Loucy (cell line): ENCODE results near the gene ECT2.

Source experiments
- H2AFZ ChIP-seq: fragments of 200-600 bp; sonication (generic); 2 replicates; pipeline ENCODE4 v1.6.0; 2016; ENCODE audit warnings: antibody characterized with exemption, mild to moderate bottlenecking, low read length, moderate library complexity
- H3F3A ChIP-seq: fragments of 200-600 bp; 2 replicates; pipeline ENCODE4 v1.6.0; 2016; ENCODE audit warnings: antibody characterized with exemption, low read depth, mild to moderate bottlenecking
- H3K27me3 ChIP-seq: fragments of 200-600 bp; sonication (generic); 2 replicates; pipeline ENCODE4 v1.6.1; 2014; ENCODE audit warnings: low read length, mild to moderate bottlenecking; ENCODE audit not compliant: insufficient read depth, poor library complexity, severe bottlenecking
- H3K36me3 ChIP-seq: fragments of 200-600 bp; sonication (generic); 2 replicates; pipeline ENCODE4 v1.6.1; 2016; ENCODE audit warnings: low read length; ENCODE audit not compliant: insufficient read depth
- H3K4me1 ChIP-seq: fragments of 200-600 bp; sonication (generic); 2 replicates; pipeline ENCODE4 v1.5.1; 2014; ENCODE audit warnings: low read length, mild to moderate bottlenecking; ENCODE audit not compliant: insufficient read depth, poor library complexity, severe bottlenecking
- H3K4me2 ChIP-seq: fragments of 200-600 bp; sonication (generic); 2 replicates; pipeline ENCODE4 v1.6.0; 2014; ENCODE audit warnings: antibody characterized with exemption, low read length, low read depth, mild to moderate bottlenecking; ENCODE audit not compliant: poor library complexity, severe bottlenecking
- H3K4me3 ChIP-seq: fragments of 200-600 bp; sonication (generic); 2 replicates; pipeline ENCODE4 v1.5.1; 2014; ENCODE audit warnings: low read length, mild to moderate bottlenecking, mixed read lengths; ENCODE audit not compliant: poor library complexity, severe bottlenecking
- H3K79me2 ChIP-seq: fragments of 200-600 bp; sonication (generic); 2 replicates; pipeline ENCODE4 v1.6.1; 2014; ENCODE audit warnings: low read length; ENCODE audit not compliant: insufficient read depth
- H3K9ac ChIP-seq: fragments of 200-600 bp; sonication (generic); 2 replicates; pipeline ENCODE4 v1.6.0; 2014; ENCODE audit warnings: mild to moderate bottlenecking, low read depth, low read length, moderate library complexity; ENCODE audit not compliant: poor library complexity, severe bottlenecking
- H3K9me2 ChIP-seq: fragments of 200-600 bp; sonication (generic); replicated peaks from 2 replicates; pipeline ENCODE4 v1.6.1; 2016; ENCODE audit warnings: low read depth, low read length, mixed read lengths
- H3K9me3 ChIP-seq: fragments of 200-600 bp; sonication (generic); 2 replicates; pipeline ENCODE4 v1.6.1; 2014; ENCODE audit warnings: mild to moderate bottlenecking, antibody characterized with exemption, low read length, low read depth; ENCODE audit not compliant: insufficient read depth
- H4K20me1 ChIP-seq: fragments of 200-600 bp; sonication (generic); 2 replicates; pipeline ENCODE4 v1.6.0; 2014; ENCODE audit warnings: antibody characterized with exemption, low read length, mild to moderate bottlenecking; ENCODE audit not compliant: insufficient read depth, poor library complexity, severe bottlenecking
- EZH2phosphoT487 ChIP-seq: fragments of 200-600 bp; IDR thresholded peaks from 2 replicates; pipeline ENCODE4 v1.6.1; 2018; ENCODE audit warnings: antibody characterized with exemption, mild to moderate bottlenecking, moderate library complexity, borderline replicate concordance
- TF ChIP-seq, protein P1 (sequence below): fragments of 200-600 bp; sonication (generic); conservative IDR thresholded peaks from 2 replicates; pipeline ENCODE4 v1.5.1; 2014; ENCODE audit warnings: mild to moderate bottlenecking, antibody characterized with exemption, low read length

Gene ECT2

DNA sequence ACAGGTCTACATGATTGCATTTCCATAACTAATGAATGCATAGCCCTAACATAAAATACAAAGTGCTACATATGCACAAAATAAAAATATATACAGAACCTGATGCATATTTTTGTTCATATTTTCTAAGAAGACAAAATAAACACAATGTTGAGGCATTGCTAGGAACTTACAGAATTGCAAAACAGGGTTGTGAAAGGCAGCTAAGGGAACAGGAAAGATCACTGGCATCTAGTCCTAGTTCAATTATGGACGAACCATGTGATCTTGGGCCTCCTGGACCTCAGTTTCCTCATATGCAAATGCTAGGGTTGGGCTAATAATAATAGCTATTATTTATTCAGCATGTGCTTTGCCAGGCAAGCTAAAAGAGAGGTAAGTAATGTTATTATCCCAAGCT lies 24.1 kb upstream of the ECT2 start:
- H3K4me3 ChIP-seq: no peak overlapping the region
- TF ChIP-seq, protein P1, sequence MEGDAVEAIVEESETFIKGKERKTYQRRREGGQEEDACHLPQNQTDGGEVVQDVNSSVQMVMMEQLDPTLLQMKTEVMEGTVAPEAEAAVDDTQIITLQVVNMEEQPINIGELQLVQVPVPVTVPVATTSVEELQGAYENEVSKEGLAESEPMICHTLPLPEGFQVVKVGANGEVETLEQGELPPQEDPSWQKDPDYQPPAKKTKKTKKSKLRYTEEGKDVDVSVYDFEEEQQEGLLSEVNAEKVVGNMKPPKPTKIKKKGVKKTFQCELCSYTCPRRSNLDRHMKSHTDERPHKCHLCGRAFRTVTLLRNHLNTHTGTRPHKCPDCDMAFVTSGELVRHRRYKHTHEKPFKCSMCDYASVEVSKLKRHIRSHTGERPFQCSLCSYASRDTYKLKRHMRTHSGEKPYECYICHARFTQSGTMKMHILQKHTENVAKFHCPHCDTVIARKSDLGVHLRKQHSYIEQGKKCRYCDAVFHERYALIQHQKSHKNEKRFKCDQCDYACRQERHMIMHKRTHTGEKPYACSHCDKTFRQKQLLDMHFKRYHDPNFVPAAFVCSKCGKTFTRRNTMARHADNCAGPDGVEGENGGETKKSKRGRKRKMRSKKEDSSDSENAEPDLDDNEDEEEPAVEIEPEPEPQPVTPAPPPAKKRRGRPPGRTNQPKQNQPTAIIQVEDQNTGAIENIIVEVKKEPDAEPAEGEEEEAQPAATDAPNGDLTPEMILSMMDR: no peak
- TF ChIP-seq EZH2phosphoT487: no peak
- H4K20me1 ChIP-seq: no peaks in the 10 kb centered on the region
- no peak overlapping the region for H2AFZ ChIP-seq
- no peaks in the 10 kb centered on the region for H3K36me3 ChIP-seq
- H3K9me2 ChIP-seq: no peaks in the 10 kb centered on the region
- H3F3A ChIP-seq: no peaks in the 10 kb centered on the region
- H3K9me3 ChIP-seq: no peaks in the 10 kb centered on the region
- H3K27me3 ChIP-seq: no peaks in the 10 kb centered on the region
- no peaks in the 10 kb centered on the region for H3K79me2 ChIP-seq
- no peaks in the 10 kb centered on the region for H3K4me1 ChIP-seq
- no peak overlapping the region for H3K9ac ChIP-seq
- no peak overlapping the region for H3K4me2 ChIP-seq

DNA sequence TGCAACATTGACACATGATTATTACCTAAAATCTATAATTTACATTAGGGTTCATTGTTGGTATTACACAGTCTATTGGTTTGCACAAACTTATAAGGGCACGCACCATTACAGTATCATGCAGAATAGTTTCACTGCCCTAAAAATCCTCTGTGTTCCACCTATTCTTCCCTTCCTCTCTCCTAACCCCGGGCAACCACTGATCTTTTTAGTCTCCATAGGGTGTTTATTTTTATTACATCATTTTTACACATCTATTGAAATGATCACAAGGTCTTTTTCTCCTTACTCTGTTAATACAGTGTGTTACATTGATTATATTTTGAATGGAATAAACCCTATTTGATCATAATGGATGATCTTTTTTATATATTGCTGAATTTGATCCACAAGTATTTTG lies 15.5 kb upstream of the ECT2 start:
- no peaks in the 10 kb centered on the region for H3K4me1 ChIP-seq
- H3K9ac ChIP-seq: no peak overlapping the region
- no peak overlapping the region for H3K4me2 ChIP-seq
- no peaks in the 10 kb centered on the region for H3K36me3 ChIP-seq
- H3F3A ChIP-seq: no peaks in the 10 kb centered on the region
- no peaks in the 10 kb centered on the region for H3K79me2 ChIP-seq
- no peaks in the 10 kb centered on the region for H3K9me3 ChIP-seq
- no peaks in the 10 kb centered on the region for H4K20me1 ChIP-seq
- no peaks in the 10 kb centered on the region for H3K27me3 ChIP-seq
- H2AFZ ChIP-seq: no peak overlapping the region
- no peaks in the 10 kb centered on the region for H3K9me2 ChIP-seq
- no peak for TF ChIP-seq EZH2phosphoT487
- TF ChIP-seq, protein P1: no peak
- H3K4me3 ChIP-seq: no peak overlapping the region

DNA sequence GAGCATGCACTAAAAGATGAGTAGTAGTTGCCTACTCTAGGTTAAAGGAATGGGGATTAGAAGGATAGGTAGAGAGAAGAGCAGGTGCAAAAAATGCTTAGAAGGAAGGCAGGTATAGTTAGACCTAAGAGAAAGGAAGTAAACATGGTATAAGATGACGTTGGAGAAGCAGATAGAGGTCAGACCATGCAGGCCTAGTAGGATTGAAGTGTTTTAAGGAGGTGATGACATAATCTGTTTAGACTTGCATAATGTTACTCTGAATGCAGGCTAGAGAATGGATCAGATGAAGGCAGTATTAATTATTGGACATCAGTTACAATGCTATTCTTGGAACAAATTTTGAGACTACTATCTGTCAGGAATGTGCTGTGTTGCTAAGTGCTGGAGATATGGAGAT lies 11.1 kb upstream of the ECT2 start:
- Histone ChIP-seq H4K20me1 (no peaks in the 10 kb centered on the region), H3K36me3 (no peaks in the 10 kb centered on the region), H3K9me2 (no peaks in the 10 kb centered on the region), H3K9ac (no peak overlapping the region), H3K9me3 (no peaks in the 10 kb centered on the region), H3F3A (no peaks in the 10 kb centered on the region), H3K27me3 (no peaks in the 10 kb centered on the region), H2AFZ (0 out of 2 replicates have a peak overlapping the region, but pooled peaks have one; percentile 10), H3K79me2 (no peaks in the 10 kb centered on the region), H3K4me3 (no peak overlapping the region), H3K4me1 (no peaks in the 10 kb centered on the region), H3K4me2 (no peak overlapping the region)
- TF ChIP-seq EZH2phosphoT487: no peak
- TF ChIP-seq, protein P1: no peak
